HEK293 (cell line): ENCODE results near the gene SMKR1.

Experiments
- GLIS2 ChIP-seq: fragments of 450-650 bp; formaldehyde crosslinking; IDR thresholded peaks from 2 replicates; pipeline ENCODE4 v1.5.1; 2016; ENCODE audit warnings: missing biosample characterization, missing genetic modification characterization
- HOXA7 ChIP-seq: sonication (generic); formaldehyde crosslinking; IDR thresholded peaks from 2 replicates; pipeline ENCODE4 v1.8.1; 2022; ENCODE audit warnings: missing genetic modification reagents, borderline replicate concordance
- HOXD13 ChIP-seq: sonication (generic); formaldehyde crosslinking; IDR thresholded peaks from 2 replicates; pipeline ENCODE4 v1.8.0; 2022; ENCODE audit warnings: missing genetic modification reagents, borderline replicate concordance
- KLF9 ChIP-seq: fragments of 450-650 bp; formaldehyde crosslinking; IDR thresholded peaks from 2 replicates; pipeline ENCODE4 v1.5.1; 2016; ENCODE audit warnings: missing biosample characterization, missing genetic modification characterization, low read depth
- MEIS1 ChIP-seq: sonication (generic); formaldehyde crosslinking; IDR thresholded peaks from 2 replicates; pipeline ENCODE4 v1.8.1; 2022; ENCODE audit warnings: missing genetic modification reagents, mild to moderate bottlenecking, borderline replicate concordance
- PRDM4 ChIP-seq: fragments of 450-650 bp; formaldehyde crosslinking; IDR thresholded peaks from 2 replicates; pipeline ENCODE4 v1.5.1; 2017; ENCODE audit warnings: missing biosample characterization, missing genetic modification characterization
- ZNF157 ChIP-seq: fragments of 450-650 bp; formaldehyde crosslinking; IDR thresholded peaks from 2 replicates; pipeline ENCODE4 v1.5.1; 2016; ENCODE audit warnings: missing biosample characterization, missing genetic modification characterization
- ZNF175 ChIP-seq: fragments of 450-650 bp; formaldehyde crosslinking; IDR thresholded peaks from 2 replicates; pipeline ENCODE4 v1.5.1; 2016; ENCODE audit warnings: missing biosample characterization, missing genetic modification characterization
- ZNF184 ChIP-seq: fragments of 450-650 bp; IDR thresholded peaks from 2 replicates; pipeline ENCODE4 v1.5.1; 2018; ENCODE audit warnings: missing biosample characterization, mild to moderate bottlenecking, missing genetic modification characterization
- ZNF19 ChIP-seq: fragments of 450-650 bp; formaldehyde crosslinking; IDR thresholded peaks from 2 replicates; pipeline ENCODE4; 2016; ENCODE audit warnings: missing biosample characterization, missing genetic modification characterization, low read depth
- ZNF221 ChIP-seq: fragments of 450-650 bp; formaldehyde crosslinking; IDR thresholded peaks from 2 replicates; pipeline ENCODE4 v1.5.1; 2017; ENCODE audit warnings: missing biosample characterization, missing genetic modification characterization, borderline replicate concordance
- ZNF302 ChIP-seq: fragments of 450-650 bp; formaldehyde crosslinking; IDR thresholded peaks from 2 replicates; pipeline ENCODE4 v1.5.1; 2016; ENCODE audit warnings: missing biosample characterization, missing genetic modification characterization, low read depth
- ZNF341 ChIP-seq: fragments of 450-650 bp; formaldehyde crosslinking; IDR thresholded peaks from 2 replicates; pipeline ENCODE4; 2016; ENCODE audit warnings: low read depth, missing biosample characterization, missing genetic modification characterization
- ZNF571 ChIP-seq: fragments of 450-650 bp; formaldehyde crosslinking; IDR thresholded peaks from 2 replicates; pipeline ENCODE4 v1.5.0; 2017; ENCODE audit warnings: missing biosample characterization, missing genetic modification characterization
- ZNF585B ChIP-seq: fragments of 450-650 bp; formaldehyde crosslinking; IDR thresholded peaks from 2 replicates; pipeline ENCODE4 v1.5.1; 2016; ENCODE audit warnings: missing biosample characterization, missing genetic modification characterization
- ZNF677 ChIP-seq: fragments of 450-650 bp; IDR thresholded peaks from 2 replicates; pipeline ENCODE4 v1.5.0; 2018; ENCODE audit warnings: missing biosample characterization, mild to moderate bottlenecking, missing genetic modification characterization, moderate library complexity
- ZNF76 ChIP-seq: fragments of 450-650 bp; formaldehyde crosslinking; IDR thresholded peaks from 2 replicates; pipeline ENCODE4; 2016; ENCODE audit warnings: low read depth, missing biosample characterization, missing genetic modification characterization, borderline replicate concordance
- ZNF777 ChIP-seq: fragments of 450-650 bp; formaldehyde crosslinking; IDR thresholded peaks from 2 replicates; pipeline ENCODE4 v1.5.1; 2017; ENCODE audit warnings: missing biosample characterization, missing genetic modification characterization, borderline replicate concordance
- ZNF837 ChIP-seq: fragments of 450-650 bp; formaldehyde crosslinking; IDR thresholded peaks from 2 replicates; pipeline ENCODE4 v1.5.1; 2016; ENCODE audit warnings: missing biosample characterization, missing genetic modification characterization
- ZXDB ChIP-seq: fragments of 450-650 bp; formaldehyde crosslinking; IDR thresholded peaks from 2 replicates; pipeline ENCODE4 v1.5.1; 2016; ENCODE audit warnings: missing biosample characterization, missing genetic modification characterization
- TF ChIP-seq, protein P1 (sequence below): fragments of 450-650 bp; formaldehyde crosslinking; IDR thresholded peaks from 2 replicates; pipeline ENCODE4 v1.5.1; 2016; ENCODE audit warnings: missing biosample characterization, missing genetic modification characterization
- TF ChIP-seq, protein P2 (sequence below): fragments of 450-650 bp; formaldehyde crosslinking; IDR thresholded peaks from 2 replicates; pipeline ENCODE4 v1.5.1; 2016; ENCODE audit warnings: missing biosample characterization, missing genetic modification characterization
- TF ChIP-seq, protein P3 (sequence below): fragments of 450-650 bp; formaldehyde crosslinking; IDR thresholded peaks from 2 replicates; pipeline ENCODE4 v1.5.1; 2016; ENCODE audit warnings: missing biosample characterization, missing genetic modification characterization
- TF ChIP-seq, protein P4 (sequence below): fragments of 450-650 bp; IDR thresholded peaks from 2 replicates; pipeline ENCODE4 v1.5.1; 2018; ENCODE audit warnings: missing biosample characterization, missing genetic modification characterization
- TF ChIP-seq, protein P5 (sequence below): fragments of 450-650 bp; formaldehyde crosslinking; conservative IDR thresholded peaks from 2 replicates; pipeline ENCODE4 v1.5.1; 2016; ENCODE audit warnings: low read depth, missing biosample characterization, missing genetic modification characterization

SMKR1 gene

GRCh38 chr7:129501760-129502707, at the start of gene SMKR1 (continued):
- TF ChIP-seq MEIS1 (no peak), ZNF184 (no peak), ZNF76 (tag by site-specific recombination) (peak; percentile 33; the same call in 1 of the 2 replicates), PRDM4 (0 out of 2 replicates have a peak, but pooled peaks have one; percentile 7), GLIS2 (no peak), ZNF677 (tag by site-specific recombination) (no peak), ZNF175 (tag by site-specific recombination) (no peak), KLF9 (no peak), ZNF302 (no peak), ZNF221 (no peak), ZXDB (tag by site-specific recombination) (no peak; the same call in 1 of the 2 replicates), ZNF157 (no peak), HOXD13 (no peak), HOXA7 (CRISPR knock-in tag) (no peak), ZNF837 (no peak), ZNF777 (tag by site-specific recombination) (no peak), ZNF341 (tag by site-specific recombination) (no peak), ZNF571 (tag by site-specific recombination) (no peak), ZNF585B (tag by site-specific recombination) (no peak), ZNF19 (tag by site-specific recombination) (no peak)
- TF ChIP-seq, protein P1, sequence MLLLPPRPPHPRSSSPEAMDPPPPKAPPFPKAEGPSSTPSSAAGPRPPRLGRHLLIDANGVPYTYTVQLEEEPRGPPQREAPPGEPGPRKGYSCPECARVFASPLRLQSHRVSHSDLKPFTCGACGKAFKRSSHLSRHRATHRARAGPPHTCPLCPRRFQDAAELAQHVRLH (tag by site-specific recombination), result no peak
- TF ChIP-seq, protein P2, sequence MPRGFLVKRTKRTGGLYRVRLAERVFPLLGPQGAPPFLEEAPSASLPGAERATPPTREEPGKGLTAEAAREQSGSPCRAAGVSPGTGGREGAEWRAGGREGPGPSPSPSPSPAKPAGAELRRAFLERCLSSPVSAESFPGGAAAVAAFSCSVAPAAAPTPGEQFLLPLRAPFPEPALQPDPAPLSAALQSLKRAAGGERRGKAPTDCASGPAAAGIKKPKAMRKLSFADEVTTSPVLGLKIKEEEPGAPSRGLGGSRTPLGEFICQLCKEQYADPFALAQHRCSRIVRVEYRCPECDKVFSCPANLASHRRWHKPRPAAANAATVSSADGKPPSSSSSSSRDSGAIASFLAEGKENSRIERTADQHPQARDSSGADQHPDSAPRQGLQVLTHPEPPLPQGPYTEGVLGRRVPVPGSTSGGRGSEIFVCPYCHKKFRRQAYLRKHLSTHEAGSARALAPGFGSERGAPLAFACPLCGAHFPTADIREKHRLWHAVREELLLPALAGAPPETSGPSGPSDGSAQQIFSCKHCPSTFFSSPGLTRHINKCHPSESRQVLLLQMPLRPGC (tag by site-specific recombination), result no peak
- TF ChIP-seq, protein P3, sequence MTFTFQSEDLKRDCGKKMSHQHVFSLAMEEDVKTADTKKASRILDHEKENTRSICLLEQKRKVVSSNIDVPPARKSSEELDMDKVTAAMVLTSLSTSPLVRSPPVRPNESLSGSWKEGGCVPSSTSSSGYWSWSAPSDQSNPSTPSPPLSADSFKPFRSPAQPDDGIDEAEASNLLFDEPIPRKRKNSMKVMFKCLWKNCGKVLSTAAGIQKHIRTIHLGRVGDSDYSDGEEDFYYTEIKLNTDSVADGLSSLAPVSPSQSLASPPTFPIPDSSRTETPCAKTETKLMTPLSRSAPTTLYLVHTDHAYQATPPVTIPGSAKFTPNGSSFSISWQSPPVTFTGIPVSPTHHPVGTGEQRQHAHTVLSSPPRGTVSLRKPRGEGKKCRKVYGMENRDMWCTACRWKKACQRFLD, result no peak
- TF ChIP-seq, protein P4, sequence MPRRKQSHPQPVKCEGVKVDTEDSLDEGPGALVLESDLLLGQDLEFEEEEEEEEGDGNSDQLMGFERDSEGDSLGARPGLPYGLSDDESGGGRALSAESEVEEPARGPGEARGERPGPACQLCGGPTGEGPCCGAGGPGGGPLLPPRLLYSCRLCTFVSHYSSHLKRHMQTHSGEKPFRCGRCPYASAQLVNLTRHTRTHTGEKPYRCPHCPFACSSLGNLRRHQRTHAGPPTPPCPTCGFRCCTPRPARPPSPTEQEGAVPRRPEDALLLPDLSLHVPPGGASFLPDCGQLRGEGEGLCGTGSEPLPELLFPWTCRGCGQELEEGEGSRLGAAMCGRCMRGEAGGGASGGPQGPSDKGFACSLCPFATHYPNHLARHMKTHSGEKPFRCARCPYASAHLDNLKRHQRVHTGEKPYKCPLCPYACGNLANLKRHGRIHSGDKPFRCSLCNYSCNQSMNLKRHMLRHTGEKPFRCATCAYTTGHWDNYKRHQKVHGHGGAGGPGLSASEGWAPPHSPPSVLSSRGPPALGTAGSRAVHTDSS (tag by site-specific recombination), result no peak
- TF ChIP-seq, protein P5, sequence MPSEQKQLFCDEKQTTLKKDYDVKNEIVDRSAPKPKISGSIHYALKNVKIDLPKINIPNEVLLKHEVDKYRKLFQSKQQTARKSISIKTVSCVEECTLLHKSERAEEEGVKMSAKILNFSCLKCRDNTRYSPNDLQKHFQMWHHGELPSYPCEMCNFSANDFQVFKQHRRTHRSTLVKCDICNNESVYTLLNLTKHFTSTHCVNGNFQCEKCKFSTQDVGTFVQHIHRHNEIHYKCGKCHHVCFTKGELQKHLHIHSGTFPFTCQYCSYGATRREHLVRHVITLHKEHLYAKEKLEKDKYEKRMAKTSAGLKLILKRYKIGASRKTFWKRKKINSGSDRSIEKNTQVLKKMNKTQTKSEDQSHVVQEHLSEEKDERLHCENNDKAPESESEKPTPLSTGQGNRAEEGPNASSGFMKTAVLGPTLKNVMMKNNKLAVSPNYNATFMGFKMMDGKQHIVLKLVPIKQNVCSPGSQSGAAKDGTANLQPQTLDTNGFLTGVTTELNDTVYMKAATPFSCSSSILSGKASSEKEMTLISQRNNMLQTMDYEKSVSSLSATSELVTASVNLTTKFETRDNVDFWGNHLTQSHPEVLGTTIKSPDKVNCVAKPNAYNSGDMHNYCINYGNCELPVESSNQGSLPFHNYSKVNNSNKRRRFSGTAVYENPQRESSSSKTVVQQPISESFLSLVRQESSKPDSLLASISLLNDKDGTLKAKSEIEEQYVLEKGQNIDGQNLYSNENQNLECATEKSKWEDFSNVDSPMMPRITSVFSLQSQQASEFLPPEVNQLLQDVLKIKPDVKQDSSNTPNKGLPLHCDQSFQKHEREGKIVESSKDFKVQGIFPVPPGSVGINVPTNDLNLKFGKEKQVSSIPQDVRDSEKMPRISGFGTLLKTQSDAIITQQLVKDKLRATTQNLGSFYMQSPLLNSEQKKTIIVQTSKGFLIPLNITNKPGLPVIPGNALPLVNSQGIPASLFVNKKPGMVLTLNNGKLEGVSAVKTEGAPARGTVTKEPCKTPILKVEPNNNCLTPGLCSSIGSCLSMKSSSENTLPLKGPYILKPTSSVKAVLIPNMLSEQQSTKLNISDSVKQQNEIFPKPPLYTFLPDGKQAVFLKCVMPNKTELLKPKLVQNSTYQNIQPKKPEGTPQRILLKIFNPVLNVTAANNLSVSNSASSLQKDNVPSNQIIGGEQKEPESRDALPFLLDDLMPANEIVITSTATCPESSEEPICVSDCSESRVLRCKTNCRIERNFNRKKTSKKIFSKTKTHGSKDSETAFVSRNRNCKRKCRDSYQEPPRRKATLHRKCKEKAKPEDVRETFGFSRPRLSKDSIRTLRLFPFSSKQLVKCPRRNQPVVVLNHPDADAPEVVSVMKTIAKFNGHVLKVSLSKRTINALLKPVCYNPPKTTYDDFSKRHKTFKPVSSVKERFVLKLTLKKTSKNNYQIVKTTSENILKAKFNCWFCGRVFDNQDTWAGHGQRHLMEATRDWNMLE (tag by site-specific recombination), result no peak
